ENCODE results near the gene PPP2R2D.

- no peak for TF ChIP-seq CTCF (conservative IDR thresholded peaks at IDR 0.05; ENCODE audit: low read length)
- TF ChIP-seq EZH2phosphoT487 (IDR thresholded peaks at IDR 0.05; ENCODE audit: borderline replicate concordance): no peak
These were observed 20.7 kb upstream of the PPP2R2D start for GRCh38 chr10:131880016-131880590.
